Measurements from ENCODE around the gene IL2RA. TPM values are rescaled to one million over a fixed set of nuclear protein-coding genes. Genes with fewer than 3 reads are reported as not detected.

The IL2RA gene
- total and polyA plus RNA-seq, 2 donors (not counting 3 experiments of a cell fraction or from before 2014, with no cell fraction given), result not detected

DNA sequence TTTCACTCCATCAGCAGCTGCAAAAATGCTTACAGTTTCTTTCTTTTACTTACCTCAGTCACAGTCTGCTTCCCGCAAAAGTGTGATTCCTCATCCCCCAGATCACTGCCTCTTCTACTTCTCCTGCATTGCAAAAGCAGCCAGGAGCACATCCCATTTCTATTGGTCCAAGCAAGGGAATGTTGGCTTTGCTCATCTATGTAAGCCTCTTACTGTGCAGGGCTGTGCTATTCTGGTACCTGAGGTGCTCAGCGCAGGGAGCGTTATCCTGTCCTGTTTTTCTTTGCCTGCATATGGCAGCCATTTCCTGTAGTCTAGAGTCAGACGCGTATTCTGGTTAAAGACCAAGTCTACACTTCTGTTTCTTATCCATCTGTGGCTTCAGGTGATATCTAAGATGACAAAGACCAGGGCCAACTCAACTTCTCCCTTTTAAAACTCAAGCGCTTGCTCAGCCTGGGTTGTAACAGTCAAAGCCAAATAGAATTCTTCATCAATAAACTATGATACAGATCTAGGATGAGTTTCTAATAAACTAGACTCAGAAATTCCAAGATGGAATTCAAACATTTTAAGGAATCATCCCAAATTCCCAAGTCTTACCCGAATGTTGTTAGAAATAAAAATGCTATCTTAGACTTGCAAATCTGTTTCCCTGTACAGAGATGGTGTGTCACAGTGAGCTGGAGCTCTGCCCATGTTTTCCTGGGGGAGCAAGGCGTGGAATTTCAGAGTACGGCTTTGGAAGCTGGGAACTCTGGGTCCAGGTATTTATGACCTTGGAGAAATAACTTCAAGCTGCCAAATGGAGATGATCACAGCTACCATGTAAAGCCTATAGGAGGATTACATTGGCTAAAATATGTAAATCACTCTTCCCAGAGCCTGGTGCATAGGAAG, 20.6 kb upstream of the IL2RA start:
- no peaks in the 10 kb centered on the region for H3K27me3 ChIP-seq (ENCODE audit: control insufficient read depth in 2 of 2, insufficient read depth in 2 of 2, low read length in 2 of 2)
- ChIA-PET POLR2A (no interaction called here), CTCF (interaction anchor here (1.0 to 2.5 kb wide), 3 partner anchors 69 to 323 kb away, joined by 4 to 19 read pairs (median 5); no protein-coding TSS in a partner anchor)
- peaks cover 19% of the 10 kb centered on the region for H3K4me1 ChIP-seq (ENCODE audit: control insufficient read depth, extremely low read depth, insufficient read depth, low read length)
- FAIRE-seq (no peak), DNase-seq (ENCODE audit: low read depth, low spot score) (no peak)
- no peaks in the 10 kb centered on the region for H3K9me3 ChIP-seq (replicated peaks; ENCODE audit: control insufficient read depth, insufficient read depth, low read length)
- H3K4me3 ChIP-seq (replicated peaks in 1 of 3; ENCODE audit: insufficient read depth in 1 of 3, low read depth in 1 of 3, low read length in 3 of 3), result no peak overlapping the region
- H2AFZ ChIP-seq (ENCODE audit: low read depth, low read length), result peak overlapping the region; percentile 16
- H3K36me3 ChIP-seq (ENCODE audit: control insufficient read depth in 2 of 2, extremely low read depth in 1 of 2, insufficient read depth in 2 of 2, low read length in 2 of 2), result no peaks in the 10 kb centered on the region
- no peak for TF ChIP-seq MYC (IDR thresholded peaks at IDR 0.05; ENCODE audit: low read depth, low read length)
- no peak for TF ChIP-seq POLR2A (IDR thresholded peaks at IDR 0.05; ENCODE audit: low read depth, low read length)
- TF ChIP-seq FOS (IDR thresholded peaks at IDR 0.05; ENCODE audit: borderline replicate concordance, insufficient read depth, low read length), result no peak
- no peak for TF ChIP-seq POLR2AphosphoS5 (IDR thresholded peaks at IDR 0.05; ENCODE audit: insufficient read depth, low read depth, low read length)
- TF ChIP-seq JUN (IDR thresholded peaks at IDR 0.05; ENCODE audit: borderline replicate concordance, insufficient read depth, insufficient read length, low read depth), result no peak
- TF ChIP-seq EZH2 (IDR thresholded peaks at IDR 0.05; ENCODE audit: borderline replicate concordance, low read depth, low read length, severe bottlenecking), result no peak
- TF ChIP-seq, protein P1, sequence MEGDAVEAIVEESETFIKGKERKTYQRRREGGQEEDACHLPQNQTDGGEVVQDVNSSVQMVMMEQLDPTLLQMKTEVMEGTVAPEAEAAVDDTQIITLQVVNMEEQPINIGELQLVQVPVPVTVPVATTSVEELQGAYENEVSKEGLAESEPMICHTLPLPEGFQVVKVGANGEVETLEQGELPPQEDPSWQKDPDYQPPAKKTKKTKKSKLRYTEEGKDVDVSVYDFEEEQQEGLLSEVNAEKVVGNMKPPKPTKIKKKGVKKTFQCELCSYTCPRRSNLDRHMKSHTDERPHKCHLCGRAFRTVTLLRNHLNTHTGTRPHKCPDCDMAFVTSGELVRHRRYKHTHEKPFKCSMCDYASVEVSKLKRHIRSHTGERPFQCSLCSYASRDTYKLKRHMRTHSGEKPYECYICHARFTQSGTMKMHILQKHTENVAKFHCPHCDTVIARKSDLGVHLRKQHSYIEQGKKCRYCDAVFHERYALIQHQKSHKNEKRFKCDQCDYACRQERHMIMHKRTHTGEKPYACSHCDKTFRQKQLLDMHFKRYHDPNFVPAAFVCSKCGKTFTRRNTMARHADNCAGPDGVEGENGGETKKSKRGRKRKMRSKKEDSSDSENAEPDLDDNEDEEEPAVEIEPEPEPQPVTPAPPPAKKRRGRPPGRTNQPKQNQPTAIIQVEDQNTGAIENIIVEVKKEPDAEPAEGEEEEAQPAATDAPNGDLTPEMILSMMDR (IDR thresholded peaks at IDR 0.05; ENCODE audit: extremely low read depth in 1 of 2, insufficient read depth in 1 of 2, low read depth in 1 of 2, low read length in 2 of 2), result no peak
- TF ChIP-seq, protein P2, sequence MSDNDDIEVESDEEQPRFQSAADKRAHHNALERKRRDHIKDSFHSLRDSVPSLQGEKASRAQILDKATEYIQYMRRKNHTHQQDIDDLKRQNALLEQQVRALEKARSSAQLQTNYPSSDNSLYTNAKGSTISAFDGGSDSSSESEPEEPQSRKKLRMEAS (IDR thresholded peaks at IDR 0.05; ENCODE audit: insufficient read depth, insufficient read length), result no peak
- no peak for TF ChIP-seq GATA2 (IDR thresholded peaks at IDR 0.05; ENCODE audit: insufficient read depth, insufficient read length, low read depth, low read length)
- no peaks in the 10 kb centered on the region for H3K9me1 ChIP-seq (replicated peaks; ENCODE audit: control insufficient read depth, extremely low read depth, insufficient read depth, low read length)
- no TSS peak for BruUV-seq (replicated peaks)
- H3K27ac ChIP-seq (ENCODE audit: insufficient read depth, low read depth, low read length), result no peak overlapping the region
- H4K20me1 ChIP-seq (replicated peaks; ENCODE audit: control insufficient read depth, extremely low read depth, insufficient read depth, low read length), result no peaks in the 10 kb centered on the region
- no peaks in the 10 kb centered on the region for H3K79me2 ChIP-seq (ENCODE audit: control insufficient read depth, insufficient read depth, low read length)
- no peak overlapping the region for H3K9ac ChIP-seq (replicated peaks; ENCODE audit: extremely low read depth, insufficient read depth, low read length)
- intact Hi-C loops (cut with micrococcal nuclease) (loop anchor here (10.0 kb wide), 2 partner anchors 108 to 642 kb away; partner anchors contain the start of gene IL15RA), dilution Hi-C loops (cut with MboI; ENCODE audit: extremely low pct_ligation_motif_present, low sequenced_read_pairs) (loop anchor here (25.0 kb wide), 1 partner anchor 120 kb away; no protein-coding TSS in a partner anchor)
- H3K4me2 ChIP-seq (ENCODE audit: insufficient read depth, low read length), result peak overlapping the region; percentile 39

Data from endothelial cell of umbilical vein (primary cell).